ENCODE data around the gene S100A2. TPM values are rescaled to one million over a fixed set of nuclear protein-coding genes. Genes with fewer than 3 reads are reported as not detected.

The S100A2 gene
- polyA plus RNA-seq, 3 donors: 0.32 TPM; not detected in 2

GRCh38 chr1:153587314-153587713 lies 21.7 kb upstream of the S100A2 start:
- Histone ChIP-seq H2AFZ (ENCODE audit: insufficient read depth, low read depth, low read length, poor library complexity, severe bottlenecking) (no peak overlapping the region), H4K20me1 (ENCODE audit: insufficient read depth, low read length) (no peaks in the 10 kb centered on the region), H3K36me3 (replicated peaks in 1 of 2; ENCODE audit: control insufficient read depth in 1 of 2, insufficient read depth in 2 of 2, low read length in 2 of 2) (no peaks in the 10 kb centered on the region), H3K4me2 (replicated peaks; ENCODE audit: extremely low read depth, low read length, poor library complexity, severe bottlenecking) (no peak overlapping the region), H3K4me1 (ENCODE audit: control insufficient read depth in 1 of 2, insufficient read depth in 2 of 2, low read length in 2 of 2) (no peaks in the 10 kb centered on the region), H3K79me2 (ENCODE audit: insufficient read depth, low read length) (no peaks in the 10 kb centered on the region), H3K27me3 (ENCODE audit: control insufficient read depth in 2 of 2, insufficient read depth in 2 of 2, low read length in 2 of 2) (no peaks in the 10 kb centered on the region), H3K9me3 (replicated peaks in 1 of 2; ENCODE audit: control insufficient read depth in 1 of 2, insufficient read depth in 1 of 2, low read length in 2 of 2) (no peaks in the 10 kb centered on the region), H3K27ac (ENCODE audit: low read depth in 1 of 2, low read length in 2 of 2) (no peak overlapping the region), H3K9ac (ENCODE audit: insufficient read depth, low read length, poor library complexity, severe bottlenecking) (no peak overlapping the region), H3K4me3 (replicated peaks in 1 of 3; ENCODE audit: low read depth in 2 of 3, low read length in 3 of 3) (no peak overlapping the region)
- H3K27me3 Mint-ChIP-seq (ENCODE audit: low read depth in 3 of 3): peaks cover 4 to 11% (median 4%) of the 10 kb centered on the region in 3 donors
- no peak for DNase-seq
- peaks cover 4% of the 10 kb centered on the region for H3K4me1 Mint-ChIP-seq
- no peak overlapping the region for H3K4me3 Mint-ChIP-seq
- TF ChIP-seq CTCF (IDR thresholded peaks at IDR 0.05): no peak
- intact Hi-C loops (cut with micrococcal nuclease): no loop called here
- peaks cover 0 to 3% (median 0%) of the 10 kb centered on the region in 7 donors for H3K9me3 Mint-ChIP-seq
- H3K27ac Mint-ChIP-seq: no peak overlapping the region
- no peaks in the 10 kb centered on the region for H3K36me3 Mint-ChIP-seq
- WGBS (ENCODE audit: insufficient coverage): no CpG with 5 or more reads among the region's 5 CpGs

GRCh38 chr1:153586347-153586746 lies 20.7 kb upstream of the S100A2 start:
- no peaks in the 10 kb centered on the region for H3K36me3 ChIP-seq (replicated peaks in 1 of 2; ENCODE audit: control insufficient read depth in 1 of 2, insufficient read depth in 2 of 2, low read length in 2 of 2)
- H3K4me1 Mint-ChIP-seq: peaks cover 4% of the 10 kb centered on the region
- TF ChIP-seq CTCF (IDR thresholded peaks at IDR 0.05): no peak
- peak overlapping the region in 1 of 7 donors; percentile 52 for H3K27ac Mint-ChIP-seq
- H3K4me2 ChIP-seq (replicated peaks; ENCODE audit: extremely low read depth, low read length, poor library complexity, severe bottlenecking): no peak overlapping the region
- H3K27ac ChIP-seq (ENCODE audit: low read depth in 1 of 2, low read length in 2 of 2): no peak overlapping the region
- peaks cover 4 to 11% (median 4%) of the 10 kb centered on the region in 3 donors for H3K27me3 Mint-ChIP-seq (ENCODE audit: low read depth in 3 of 3)
- H3K79me2 ChIP-seq (ENCODE audit: insufficient read depth, low read length): no peaks in the 10 kb centered on the region
- WGBS (ENCODE audit: insufficient coverage): 40% methylated on average over 1 of the region's 1 CpG
- H3K36me3 Mint-ChIP-seq: no peaks in the 10 kb centered on the region
- H4K20me1 ChIP-seq (ENCODE audit: insufficient read depth, low read length): no peaks in the 10 kb centered on the region
- H3K27me3 ChIP-seq (ENCODE audit: control insufficient read depth in 2 of 2, insufficient read depth in 2 of 2, low read length in 2 of 2): no peaks in the 10 kb centered on the region
- no peak overlapping the region for H2AFZ ChIP-seq (ENCODE audit: insufficient read depth, low read depth, low read length, poor library complexity, severe bottlenecking)
- no peak overlapping the region for H3K4me3 Mint-ChIP-seq
- DNase-seq: no peak
- intact Hi-C loops (cut with micrococcal nuclease): no loop called here
- no peak overlapping the region for H3K9ac ChIP-seq (ENCODE audit: insufficient read depth, low read length, poor library complexity, severe bottlenecking)
- H3K4me1 ChIP-seq (ENCODE audit: control insufficient read depth in 1 of 2, insufficient read depth in 2 of 2, low read length in 2 of 2): no peaks in the 10 kb centered on the region
- no peaks in the 10 kb centered on the region for H3K9me3 ChIP-seq (replicated peaks in 1 of 2; ENCODE audit: control insufficient read depth in 1 of 2, insufficient read depth in 1 of 2, low read length in 2 of 2)
- peaks cover 0 to 3% (median 0%) of the 10 kb centered on the region in 7 donors for H3K9me3 Mint-ChIP-seq
- H3K4me3 ChIP-seq (replicated peaks in 1 of 3; ENCODE audit: low read depth in 2 of 3, low read length in 3 of 3): no peak overlapping the region

All from CD14-positive monocyte (primary cell).